GM19372 (cell line): Measurements from ENCODE around the gene TYMS.

Experiments used
- ATAC-seq: cut with Tn5 transposase; IDR thresholded peaks from one replicate; pipeline ENCODE4 v1.9.1; 2021; ENCODE audit warnings: mild to moderate bottlenecking, low read depth, moderate library complexity; ENCODE audit not compliant: unreplicated experiment

The TYMS gene

DNA sequence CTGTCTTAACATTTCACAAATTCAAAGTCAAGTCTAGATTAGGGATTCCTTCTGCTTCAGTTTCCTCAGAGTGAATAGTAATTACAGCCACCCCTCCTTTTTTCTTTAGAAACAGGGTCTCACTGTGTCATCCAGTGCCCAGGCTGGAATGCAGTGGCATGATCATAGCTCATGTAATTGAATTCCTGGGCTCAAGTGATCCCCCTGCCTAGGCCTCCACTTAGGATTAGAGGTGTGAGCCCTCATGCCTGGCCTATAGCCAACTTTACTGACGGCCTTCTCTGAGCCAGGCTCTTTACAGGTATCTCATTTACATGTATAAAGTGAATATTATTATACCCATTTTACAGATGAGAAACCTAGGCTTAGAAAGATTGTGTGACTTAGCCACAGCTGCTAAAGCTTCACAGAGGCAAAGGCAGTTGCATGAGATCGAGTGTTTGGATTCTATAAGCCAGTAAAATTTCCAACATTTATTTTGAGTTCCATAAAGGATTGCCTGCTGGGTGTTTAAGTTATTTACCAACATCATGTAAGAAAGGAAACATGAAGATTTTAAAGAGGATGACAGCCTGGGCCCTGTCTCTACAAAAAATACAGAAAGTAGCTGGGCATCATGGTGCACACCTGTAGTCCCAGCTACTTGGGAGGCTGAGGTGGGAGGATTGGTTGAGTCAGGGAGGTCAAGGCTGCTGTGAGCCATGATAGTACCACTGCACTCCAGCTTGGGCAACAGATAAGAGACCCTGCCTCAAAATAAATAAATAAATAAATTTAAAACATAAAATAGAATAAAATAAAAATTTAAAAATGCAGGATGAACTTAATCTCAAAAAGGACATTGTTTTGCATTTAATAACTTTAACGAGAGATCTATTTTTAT lies 53.2 kb downstream of the TYMS start:
- no peak for ATAC-seq

GRCh38 chr18:711310-711656 lies 53.8 kb downstream of the TYMS start:
- peak; percentile 1 for ATAC-seq

- ATAC-seq, result peak; percentile 50
These were observed 54.4 kb downstream of the TYMS start for GRCh38 chr18:711657-712400.

DNA sequence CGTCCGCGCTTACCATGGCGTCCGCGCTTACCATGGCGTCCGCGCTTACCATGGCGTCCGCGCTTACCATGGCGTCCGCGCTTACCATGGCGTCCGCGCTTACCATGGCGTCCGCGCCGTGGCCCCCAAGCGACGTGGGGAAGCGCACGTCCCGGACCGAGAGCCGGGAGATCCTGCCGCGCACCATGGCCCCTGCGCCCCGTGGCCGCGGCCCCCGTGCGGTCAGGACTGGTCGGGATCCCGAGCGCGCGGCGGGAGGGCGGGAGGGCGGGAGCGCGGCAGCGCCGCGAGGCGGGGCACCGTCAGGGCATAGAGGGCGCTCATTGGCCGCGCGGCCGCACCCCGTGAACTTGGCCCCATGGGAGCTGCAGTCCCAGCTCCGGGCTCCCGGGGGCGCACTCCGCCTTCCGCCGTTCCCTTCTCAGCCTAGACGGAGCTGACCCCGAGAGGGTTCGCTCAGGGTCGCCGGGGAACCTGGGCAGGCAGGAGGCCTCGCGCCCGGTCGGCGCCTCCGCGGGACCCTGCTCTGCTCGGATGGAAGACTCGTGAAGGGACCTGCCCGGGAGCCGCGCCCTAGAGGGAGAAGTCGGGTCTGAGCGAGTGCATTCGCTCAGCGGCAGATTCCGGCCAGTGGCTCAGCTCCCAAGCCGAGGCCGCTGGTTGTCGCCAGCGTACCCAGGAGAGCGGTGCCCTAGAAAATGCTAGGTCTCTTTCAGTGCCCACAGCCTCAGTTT lies 55.1 kb downstream of the TYMS start, which contains the start of gene ENOSF1:
TSS of gene ENOSF1 (minus strand) at position 230 of the 734 bp plus-strand sequence. CDS start at position 187, 43 bp downstream.
- peak; percentile 86 for ATAC-seq

GRCh38 chr18:713135-713490 lies 55.7 kb downstream of the TYMS start:
- ATAC-seq, result no peak

GRCh38 chr18:715626-716025 lies 58.2 kb downstream of the TYMS start:
- ATAC-seq, result no peak

DNA sequence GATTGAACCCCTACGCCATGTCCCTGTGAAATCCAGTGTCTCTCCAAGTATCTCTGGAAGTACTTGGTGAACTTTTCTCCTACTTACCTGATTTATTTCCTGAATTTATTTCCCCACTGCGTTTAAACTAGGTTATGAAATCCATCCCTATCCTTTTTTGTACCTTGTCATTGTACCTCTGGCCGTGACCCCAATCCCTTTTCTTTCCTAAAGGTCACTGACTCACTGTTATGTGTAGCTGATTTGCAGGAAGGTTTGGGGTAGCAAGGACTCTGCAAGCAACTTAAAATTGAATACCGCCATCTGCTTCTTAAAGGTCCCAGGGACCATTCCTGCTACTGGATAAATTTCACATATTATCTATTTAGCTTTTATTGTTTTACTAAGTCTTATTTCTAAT lies 59.5 kb downstream of the TYMS start:
- no peak for ATAC-seq
